CD4-positive, alpha-beta T cell treated with Interleukin-4 for 1 hour (primary cell): Measurements from ENCODE around the gene FKBP5.
"Not testable (repeated sequence)": the region's sequence is repeated elsewhere in the genome, so short reads cannot be mapped to it uniquely, and the experiment has no call there.

Experiments
- DNase-seq, 2 donors: peaks; one replicate each; pipeline ENCODE4 v3.0.0-alpha.2; 2020 to 2022

The FKBP5 gene

DNA sequence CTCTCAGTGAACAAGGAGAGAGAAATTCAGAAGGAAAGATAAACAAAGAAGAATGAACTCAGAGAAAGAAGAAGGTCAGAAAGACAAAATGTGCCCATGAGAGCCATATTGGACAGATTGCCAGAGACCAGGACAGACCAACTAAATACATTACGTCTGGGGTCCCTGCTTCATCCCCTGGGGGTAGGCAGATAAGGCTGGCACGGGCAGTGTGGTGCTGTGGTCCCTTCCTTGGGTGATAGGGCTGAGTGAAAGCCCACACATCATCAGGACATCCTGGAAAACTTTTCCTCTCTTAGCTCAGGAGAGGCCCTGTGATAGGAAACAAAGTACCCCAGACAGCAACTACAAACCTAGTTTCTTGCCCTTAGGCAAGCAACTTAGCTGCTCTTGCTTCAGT lies 34.9 kb upstream of the FKBP5 start:
- no peak for DNase-seq

GRCh38 chr6:35722121-35722761 lies 33.5 kb upstream of the FKBP5 start:
- no peak for DNase-seq

- peak in 1 of 2 donors; percentile 67 for DNase-seq
Measured at GRCh38 chr6:35719830-35720733, 31.4 kb upstream of the FKBP5 start.

DNA sequence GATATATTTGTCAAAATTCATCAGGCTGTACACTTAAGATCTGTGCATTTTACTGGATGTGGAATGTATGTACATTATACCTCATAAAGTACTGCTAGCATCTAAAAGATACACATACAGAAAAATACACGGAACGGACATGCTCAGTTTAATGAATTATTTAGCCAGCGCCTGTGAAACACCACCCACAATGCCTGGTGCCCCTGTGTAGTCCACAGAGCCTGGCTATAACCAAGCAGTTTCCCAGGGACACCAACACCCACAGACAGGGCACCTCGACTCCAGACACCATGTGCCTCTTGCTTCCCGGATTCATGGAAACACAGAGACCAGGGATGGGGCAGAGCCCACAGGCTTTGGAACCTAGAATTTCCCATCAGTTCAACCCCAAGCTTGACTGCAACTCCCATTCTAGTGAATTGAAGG lies 30.7 kb upstream of the FKBP5 start:
- DNase-seq = no peak

- DNase-seq = no peak
Measured at GRCh38 chr6:35718911-35719381, 30.2 kb upstream of the FKBP5 start.

- no peak for DNase-seq
Measured at GRCh38 chr6:35718375-35718736, 29.6 kb upstream of the FKBP5 start.

- no peak for DNase-seq
Measured at GRCh38 chr6:35717449-35718374, 29.0 kb upstream of the FKBP5 start.

- no peak for DNase-seq
Measured at GRCh38 chr6:35716798-35717197, 28.1 kb upstream of the FKBP5 start.

- no peak for DNase-seq
Measured at GRCh38 chr6:35713006-35713767, 24.5 kb upstream of the FKBP5 start.

DNA sequence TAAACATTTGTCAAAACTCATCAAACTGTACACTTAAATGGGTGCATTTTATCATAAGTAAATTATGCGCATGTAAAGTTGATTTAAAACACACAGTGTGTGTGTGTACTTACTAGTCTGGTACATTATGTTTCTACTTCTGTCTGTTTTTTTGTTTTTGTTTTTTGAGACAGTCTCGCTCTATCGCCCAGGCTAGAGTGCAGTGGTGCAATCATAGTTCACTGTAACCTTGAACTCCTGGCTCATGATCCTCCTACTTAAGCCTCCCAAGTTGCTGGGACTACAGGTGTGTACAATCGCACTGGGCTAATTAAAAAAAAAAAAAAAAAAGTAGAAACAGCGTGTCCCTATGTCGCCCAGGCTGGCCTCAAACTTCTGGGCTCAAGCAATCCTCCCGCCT lies 23.0 kb upstream of the FKBP5 start:
- no peak for DNase-seq

GRCh38 chr6:35710241-35710847 lies 21.6 kb upstream of the FKBP5 start:
- DNase-seq = no peak

DNA sequence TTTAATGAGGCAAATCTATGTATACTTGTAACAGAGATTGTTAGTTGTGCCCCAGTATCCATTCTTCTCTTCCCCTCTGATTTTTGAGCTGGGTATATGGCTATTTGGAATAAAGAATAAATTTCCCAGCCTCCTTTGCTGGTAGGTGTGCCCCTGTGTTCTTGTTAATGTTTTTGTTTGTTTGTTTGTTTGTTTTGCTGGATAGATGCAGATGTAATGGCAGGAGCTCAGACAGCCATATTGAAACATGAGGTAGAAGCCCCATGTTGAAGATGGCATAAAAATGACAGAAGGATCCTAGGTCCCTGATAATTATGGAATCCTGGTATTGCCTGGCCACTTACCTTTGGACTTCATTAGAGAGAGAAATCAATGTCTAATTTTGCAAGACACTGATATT lies 19.9 kb upstream of the FKBP5 start:
- no peak for DNase-seq

GRCh38 chr6:35707714-35708407 lies 19.1 kb upstream of the FKBP5 start:
- no peak for DNase-seq

- no peak for DNase-seq
Measured at GRCh38 chr6:35706468-35706867, 17.8 kb upstream of the FKBP5 start.

- DNase-seq = no peak
Measured at GRCh38 chr6:35703554-35703953, 14.8 kb upstream of the FKBP5 start.

DNA sequence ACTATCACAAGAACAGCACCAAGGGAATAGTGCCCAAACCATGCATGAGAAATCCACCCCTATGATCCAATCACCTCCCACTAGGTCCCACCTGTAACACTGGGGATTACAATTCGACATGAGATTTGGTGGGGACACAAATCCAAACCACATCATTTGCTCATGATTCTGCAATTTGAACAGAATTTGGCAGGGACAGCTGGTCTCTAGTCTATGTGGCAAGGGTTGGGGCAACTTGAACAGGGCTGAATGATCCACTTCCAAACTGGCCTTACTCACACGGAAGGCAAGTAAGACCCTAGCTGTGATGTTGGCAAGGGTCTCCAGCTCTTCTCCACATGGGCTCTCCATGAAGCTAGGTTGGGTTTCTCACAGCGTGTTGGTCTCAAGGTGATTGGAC lies 10.1 kb upstream of the FKBP5 start:
- no peak for DNase-seq

- DNase-seq = not testable (repeated sequence)
Measured at GRCh38 chr6:35698430-35698829, 9.7 kb upstream of the FKBP5 start.

DNA sequence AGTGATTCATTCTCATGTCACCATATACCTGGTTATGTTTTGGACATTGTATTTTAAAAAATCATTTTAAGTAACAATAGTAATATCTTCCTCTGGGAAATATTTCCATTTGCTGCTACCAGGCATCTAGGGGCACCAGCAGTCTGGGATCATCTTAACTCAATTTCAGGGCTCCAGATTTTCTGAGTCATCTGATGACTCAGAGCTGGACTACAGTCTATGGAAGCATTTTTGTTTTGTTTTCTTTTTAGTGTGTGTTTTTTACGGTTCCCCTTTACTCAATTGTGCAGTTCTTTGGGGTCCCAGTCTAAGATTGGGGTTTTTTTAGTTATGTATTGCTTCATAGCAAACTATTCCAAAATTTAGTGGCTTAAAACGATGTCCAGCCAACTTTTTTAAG lies 5.7 kb upstream of the FKBP5 start:
- DNase-seq = no peak

DNA sequence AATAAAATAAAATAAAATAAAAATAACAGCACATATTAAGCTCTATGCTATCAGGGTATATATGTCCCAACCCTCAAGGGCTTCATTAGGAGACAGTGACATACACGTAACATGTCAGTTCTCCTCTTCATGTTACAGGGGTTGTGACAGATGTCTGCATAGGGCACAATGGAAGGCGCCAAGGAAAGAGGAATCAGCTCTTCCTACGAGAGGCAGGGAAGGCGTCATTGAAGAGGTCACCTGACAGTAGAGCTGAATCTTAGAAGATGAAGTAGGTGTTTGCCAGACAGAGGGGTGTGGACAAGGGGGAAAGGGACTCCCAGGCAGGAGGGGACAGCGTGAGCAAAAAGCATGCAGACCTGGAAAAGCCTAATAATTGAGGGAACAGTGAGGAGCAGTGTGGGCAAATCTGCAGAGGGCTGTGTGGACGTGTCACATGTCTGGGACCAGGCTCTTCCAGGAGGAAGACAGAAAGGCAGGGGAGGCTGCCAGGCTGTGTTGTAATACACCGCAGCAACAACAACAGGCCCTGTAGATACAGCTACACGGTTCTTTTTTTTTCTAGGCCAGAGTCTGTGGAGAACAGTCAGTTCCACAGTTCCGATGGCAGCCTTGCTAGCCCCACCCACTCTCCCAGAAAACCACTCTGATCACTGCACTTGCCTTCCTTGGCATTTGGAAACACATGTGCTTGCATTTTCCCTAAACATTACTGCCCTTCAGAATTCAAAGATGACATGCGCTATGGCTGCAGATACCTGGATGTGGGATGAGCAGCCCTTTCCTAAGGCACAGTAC lies 2.5 kb upstream of the FKBP5 start:
- peak in 1 of 2 donors; percentile 22 for DNase-seq

GRCh38 chr6:35690484-35690883 lies 1.8 kb upstream of the FKBP5 start:
- DNase-seq = no peak
